HG03159 (cell line): Measurements from ENCODE around the gene CFTR.

Source experiments
- ATAC-seq: cut with Tn5 transposase; IDR thresholded peaks from one replicate; pipeline ENCODE4 v1.9.1; 2021; ENCODE audit warnings: mild to moderate bottlenecking, moderate library complexity; ENCODE audit not compliant: unreplicated experiment

CFTR gene

DNA sequence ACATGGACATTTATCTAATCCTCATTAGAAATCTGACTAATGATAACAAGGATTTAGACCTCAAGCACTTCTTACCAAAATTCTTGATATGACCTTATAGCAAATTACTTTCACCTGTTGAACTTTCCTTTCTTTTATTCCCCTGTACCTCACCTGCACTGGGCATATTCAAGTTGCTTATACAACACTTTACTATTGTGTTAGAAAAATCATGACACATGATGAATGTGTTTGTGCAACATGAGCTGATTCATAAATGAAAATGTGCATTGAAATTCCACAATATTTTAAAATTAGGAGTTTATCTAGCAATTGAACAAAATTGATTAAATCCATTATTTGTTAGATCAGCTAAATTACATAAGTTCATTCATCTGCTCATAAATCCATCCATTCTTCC lies 160.6 kb downstream of the CFTR start:
- ATAC-seq, result no peak

DNA sequence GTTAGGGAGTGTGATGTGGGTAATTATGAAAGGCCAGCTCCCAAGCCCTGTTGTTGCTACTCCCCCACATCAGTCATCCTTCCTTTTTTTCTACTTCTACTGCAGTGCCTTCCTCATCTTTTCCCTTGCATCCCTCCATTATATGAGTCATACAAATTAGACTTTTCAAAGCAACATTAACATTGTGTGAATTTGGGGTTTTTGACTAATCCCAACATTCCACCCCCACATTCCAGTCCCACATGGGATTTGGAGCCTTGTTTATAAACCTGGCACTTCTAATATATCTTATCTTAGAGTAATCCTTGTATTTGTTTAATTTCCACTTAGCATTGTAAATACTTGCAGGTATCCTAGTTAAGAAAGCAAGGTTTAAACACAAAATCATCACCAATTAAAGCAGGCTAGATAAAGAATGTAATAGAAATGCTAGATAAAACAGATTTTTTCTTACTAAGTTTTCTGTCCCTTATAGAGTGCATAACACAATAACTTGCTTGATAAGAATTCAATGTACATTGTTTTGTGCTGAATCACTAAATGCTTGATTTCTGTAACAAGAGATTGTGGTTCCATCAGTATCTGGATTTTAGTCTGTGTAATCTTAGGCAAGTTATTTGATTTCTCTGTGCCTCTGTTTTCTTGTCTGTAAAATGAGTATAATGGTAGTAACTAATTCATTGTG lies 165.8 kb downstream of the CFTR start:
- no peak for ATAC-seq

DNA sequence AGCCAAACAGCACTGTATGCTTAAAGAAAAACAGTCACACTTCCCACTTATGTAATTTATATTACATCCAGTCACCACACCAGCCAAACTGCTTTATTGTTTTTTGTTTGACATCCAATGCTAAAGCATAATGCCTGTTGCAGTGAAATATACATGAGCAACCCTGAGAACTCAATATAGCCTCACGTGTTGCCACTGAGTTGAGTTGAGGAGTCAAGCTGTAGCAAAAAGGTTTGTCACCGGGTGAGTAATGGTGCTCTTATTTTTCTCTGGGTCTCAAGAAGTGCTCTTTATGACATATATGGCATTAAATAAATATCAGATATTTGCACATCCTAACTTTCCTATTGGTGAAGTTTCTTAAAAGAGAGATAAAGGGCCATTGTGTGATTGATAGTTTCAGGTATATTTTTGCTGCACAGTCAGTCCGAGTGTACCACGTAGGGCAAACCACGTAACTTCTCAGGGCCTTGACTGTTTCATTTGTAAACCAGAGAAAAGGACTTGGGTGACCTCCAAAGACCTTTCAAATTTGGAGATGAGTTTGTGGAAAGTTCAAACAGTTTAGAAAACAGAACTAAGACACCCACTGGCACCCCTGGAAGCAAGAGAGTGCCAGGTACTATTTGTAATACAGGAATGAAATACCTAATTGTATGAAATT lies 168.5 kb downstream of the CFTR start:
- no peak for ATAC-seq

DNA sequence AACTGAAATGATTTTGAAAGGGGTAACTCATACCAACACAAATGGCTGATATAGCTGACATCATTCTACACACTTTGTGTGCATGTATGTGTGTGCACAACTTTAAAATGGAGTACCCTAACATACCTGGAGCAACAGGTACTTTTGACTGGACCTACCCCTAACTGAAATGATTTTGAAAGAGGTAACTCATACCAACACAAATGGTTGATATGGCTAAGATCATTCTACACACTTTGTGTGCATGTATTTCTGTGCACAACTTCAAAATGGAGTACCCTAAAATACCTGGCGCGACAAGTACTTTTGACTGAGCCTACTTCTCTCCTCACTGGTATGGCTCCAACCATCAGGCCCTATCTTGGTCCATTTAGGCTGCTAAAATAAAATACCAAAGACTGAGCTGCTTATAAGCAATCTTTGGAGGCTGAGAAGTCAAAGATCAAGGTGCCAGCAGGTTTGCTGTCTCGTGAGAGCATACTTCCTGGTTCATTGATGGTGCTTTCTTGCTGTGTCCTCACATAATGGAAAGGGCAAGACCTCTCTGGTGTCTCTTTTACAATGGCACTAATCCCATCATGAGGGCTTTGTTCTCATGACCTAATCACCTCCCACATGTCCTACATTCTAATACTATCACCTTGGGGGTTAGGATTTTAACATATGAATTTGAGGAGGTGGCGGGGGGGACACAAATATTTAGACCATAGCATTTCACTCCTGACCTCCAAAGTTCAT lies 173.3 kb downstream of the CFTR start:
- ATAC-seq, result no peak

DNA sequence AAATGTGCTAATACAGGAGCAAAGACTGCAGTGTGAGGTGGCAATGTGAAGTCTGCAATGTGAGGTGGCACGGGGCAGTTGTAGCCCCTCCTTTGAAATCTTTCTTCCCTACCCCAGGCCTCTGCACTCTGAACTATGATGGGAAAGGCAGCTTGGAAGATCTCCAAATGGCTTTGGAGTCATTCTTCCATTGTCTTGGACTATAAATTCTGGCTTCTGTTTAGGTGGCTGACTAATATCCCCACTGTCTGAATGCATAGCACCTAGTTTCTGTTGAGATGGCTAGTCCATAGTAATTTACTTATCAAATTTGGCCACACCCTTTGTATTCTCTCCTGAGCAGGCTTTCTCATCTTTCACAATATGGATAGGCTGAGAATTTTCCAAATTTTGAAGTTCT lies 175.0 kb downstream of the CFTR start:
- ATAC-seq, result no peak

DNA sequence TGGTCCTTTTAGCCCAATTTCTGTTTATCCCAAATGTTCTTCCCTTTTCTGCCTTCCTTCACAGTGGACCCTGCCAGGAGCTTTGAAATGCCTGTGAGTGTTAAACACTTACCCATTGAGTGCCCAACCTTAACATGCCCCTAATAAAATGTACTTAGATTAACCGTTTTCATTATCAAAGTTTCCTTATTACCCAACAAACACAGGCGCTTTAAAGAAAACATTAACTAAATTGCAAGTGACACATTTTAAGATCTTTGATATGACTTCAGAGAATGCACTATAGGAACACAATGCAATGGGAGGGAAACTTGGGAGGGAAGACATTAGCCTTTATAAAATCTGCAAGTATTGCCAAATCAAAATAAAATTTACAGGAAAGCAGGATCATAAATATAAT lies 177.0 kb downstream of the CFTR start:
- no peak for ATAC-seq

DNA sequence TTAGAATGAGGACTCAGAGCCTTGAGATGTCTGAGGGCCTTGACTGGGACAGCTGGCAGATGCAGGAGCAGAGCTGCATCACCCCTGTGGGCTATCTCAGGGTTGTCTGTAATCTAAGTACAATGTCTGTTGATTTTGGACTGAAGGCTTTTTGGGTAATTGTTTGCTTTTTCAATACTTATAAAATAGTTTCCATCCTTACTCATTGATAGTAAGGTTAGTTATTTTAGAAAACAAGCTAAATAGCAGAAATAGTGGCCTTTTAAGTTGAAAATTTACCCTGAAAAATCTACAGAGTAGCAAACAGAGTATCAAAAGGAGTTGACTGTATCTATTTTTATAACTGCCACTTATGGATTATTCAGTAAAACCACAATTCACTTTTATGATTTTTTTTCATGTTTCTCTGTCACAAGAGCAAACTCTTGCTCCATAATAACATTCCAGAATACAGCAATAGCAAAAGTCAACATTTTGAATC lies 179.7 kb downstream of the CFTR start:
- no peak for ATAC-seq

DNA sequence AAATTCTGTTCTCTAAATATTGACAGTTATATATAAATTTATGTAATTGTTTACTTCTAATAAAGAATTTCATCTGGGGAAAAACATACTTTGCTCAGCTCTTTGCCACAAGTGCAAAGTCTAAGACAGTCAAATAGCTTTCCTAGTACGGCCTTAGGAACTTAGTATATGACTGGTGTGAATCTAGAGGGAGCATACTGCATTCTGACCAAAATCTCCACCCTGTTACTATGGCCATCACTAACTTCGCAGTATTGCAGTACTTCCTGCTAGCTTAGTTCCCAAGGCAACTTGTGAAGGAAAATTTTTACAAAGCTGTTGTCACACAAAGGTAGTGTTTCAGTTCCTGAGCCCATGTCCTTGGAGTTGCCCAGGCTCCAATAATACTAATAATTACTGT lies 181.5 kb downstream of the CFTR start:
- no peak for ATAC-seq

DNA sequence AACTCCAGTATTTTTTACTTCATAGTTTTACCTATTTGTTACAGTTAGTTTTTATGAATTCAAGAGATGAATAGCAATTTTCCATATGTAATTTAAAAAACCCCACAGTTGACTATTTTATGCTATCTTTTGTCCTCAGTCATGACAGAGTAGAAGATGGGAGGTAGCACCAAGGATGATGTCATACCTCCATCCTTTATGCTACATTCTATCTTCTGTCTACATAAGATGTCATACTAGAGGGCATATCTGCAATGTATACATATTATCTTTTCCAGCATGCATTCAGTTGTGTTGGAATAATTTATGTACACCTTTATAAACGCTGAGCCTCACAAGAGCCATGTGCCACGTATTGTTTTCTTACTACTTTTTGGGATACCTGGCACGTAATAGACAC lies 184.2 kb downstream of the CFTR start:
- ATAC-seq, result no peak

DNA sequence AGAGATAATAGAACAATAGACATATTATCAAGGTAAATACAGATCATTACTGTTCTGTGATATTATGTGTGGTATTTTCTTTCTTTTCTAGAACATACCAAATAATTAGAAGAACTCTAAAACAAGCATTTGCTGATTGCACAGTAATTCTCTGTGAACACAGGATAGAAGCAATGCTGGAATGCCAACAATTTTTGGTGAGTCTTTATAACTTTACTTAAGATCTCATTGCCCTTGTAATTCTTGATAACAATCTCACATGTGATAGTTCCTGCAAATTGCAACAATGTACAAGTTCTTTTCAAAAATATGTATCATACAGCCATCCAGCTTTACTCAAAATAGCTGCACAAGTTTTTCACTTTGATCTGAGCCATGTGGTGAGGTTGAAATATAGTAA lies 185.5 kb downstream of the CFTR start:
- no peak for ATAC-seq

DNA sequence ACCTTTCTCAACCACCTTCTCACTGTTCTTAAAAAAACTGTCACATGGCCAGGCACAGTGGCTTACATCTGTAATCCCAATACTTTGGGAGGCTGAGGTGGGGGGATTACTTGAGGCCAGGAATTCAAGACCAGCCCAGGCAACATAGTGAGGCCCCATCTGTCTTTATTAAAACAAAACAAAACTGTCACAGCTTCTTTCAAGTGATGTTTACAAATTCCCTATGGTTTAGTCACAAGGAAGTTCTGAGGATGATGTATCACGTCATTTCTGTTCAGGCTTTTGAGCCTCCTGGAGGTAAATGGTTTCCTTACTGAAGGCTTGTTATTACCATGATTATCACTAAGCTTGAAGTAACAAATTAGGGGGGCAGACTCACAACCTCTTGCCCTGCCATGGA lies 186.2 kb downstream of the CFTR start:
- no peak for ATAC-seq

DNA sequence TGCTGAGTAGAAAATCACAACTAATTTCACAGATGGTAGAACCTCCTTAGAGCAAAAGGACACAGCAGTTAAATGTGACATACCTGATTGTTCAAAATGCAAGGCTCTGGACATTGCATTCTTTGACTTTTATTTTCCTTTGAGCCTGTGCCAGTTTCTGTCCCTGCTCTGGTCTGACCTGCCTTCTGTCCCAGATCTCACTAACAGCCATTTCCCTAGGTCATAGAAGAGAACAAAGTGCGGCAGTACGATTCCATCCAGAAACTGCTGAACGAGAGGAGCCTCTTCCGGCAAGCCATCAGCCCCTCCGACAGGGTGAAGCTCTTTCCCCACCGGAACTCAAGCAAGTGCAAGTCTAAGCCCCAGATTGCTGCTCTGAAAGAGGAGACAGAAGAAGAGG lies 186.9 kb downstream of the CFTR start:
- ATAC-seq, result no peak

DNA sequence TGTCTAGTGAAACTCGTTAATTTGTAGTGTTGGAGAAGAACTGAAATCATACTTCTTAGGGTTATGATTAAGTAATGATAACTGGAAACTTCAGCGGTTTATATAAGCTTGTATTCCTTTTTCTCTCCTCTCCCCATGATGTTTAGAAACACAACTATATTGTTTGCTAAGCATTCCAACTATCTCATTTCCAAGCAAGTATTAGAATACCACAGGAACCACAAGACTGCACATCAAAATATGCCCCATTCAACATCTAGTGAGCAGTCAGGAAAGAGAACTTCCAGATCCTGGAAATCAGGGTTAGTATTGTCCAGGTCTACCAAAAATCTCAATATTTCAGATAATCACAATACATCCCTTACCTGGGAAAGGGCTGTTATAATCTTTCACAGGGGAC lies 187.6 kb downstream of the CFTR start:
- no peak for ATAC-seq

DNA sequence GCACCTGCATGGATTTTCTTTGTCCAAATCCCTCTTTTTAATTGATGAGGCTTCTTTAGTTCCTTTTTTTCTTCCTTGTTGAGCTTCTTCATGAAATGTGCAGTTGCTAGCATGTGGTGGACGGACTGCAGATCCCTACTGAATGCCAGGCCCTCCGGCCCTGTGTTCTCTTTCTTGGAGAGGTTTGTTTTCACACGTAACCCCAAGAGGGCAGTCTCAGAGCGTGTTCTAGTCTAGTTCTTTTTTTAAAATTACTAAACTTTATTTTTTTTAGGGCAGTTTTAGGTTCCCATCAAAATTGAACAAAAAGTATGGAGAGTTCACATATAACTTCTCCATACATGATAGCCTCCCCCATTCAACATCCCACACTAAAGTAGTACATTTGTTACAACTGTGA lies 190.0 kb downstream of the CFTR start:
- no peak for ATAC-seq

DNA sequence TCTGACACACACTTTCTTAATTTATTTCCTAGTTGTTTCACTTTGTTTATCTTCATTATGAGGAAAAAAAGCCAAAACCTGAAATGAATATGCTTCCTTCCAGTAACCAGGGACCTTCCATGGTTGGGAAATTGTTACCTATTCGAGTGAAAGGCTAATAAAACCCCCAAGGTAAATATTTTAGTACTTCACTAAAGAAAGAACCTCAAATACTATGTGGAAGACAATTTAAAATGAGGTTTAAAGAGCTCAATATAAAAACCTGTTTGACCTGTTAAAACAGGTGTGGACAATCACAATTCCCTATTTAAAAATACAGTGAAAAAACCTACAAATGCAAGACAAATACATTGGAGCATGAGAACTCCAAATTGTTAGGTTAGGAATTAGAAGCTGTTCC lies 192.6 kb downstream of the CFTR start:
- ATAC-seq, result no peak

DNA sequence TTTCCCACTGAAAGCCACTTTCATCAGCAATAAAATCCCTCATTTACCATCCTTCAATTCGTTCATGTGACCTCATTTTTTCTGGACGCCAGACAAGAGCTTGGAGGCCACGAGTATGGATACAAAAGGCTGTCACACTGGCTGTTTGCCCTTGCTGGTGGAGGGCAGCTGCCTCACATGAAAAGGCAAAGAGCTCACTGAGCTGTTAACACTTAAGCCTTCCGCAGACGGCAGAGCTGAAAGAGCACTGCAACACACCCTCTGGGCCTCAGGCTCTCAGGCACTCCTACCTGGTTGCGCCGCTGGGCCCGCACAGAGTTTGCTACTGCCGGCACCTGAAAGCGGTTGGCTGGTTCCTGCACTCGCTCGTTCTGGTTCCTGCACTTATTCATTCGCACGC lies 193.5 kb downstream of the CFTR start:
- ATAC-seq, result no peak

DNA sequence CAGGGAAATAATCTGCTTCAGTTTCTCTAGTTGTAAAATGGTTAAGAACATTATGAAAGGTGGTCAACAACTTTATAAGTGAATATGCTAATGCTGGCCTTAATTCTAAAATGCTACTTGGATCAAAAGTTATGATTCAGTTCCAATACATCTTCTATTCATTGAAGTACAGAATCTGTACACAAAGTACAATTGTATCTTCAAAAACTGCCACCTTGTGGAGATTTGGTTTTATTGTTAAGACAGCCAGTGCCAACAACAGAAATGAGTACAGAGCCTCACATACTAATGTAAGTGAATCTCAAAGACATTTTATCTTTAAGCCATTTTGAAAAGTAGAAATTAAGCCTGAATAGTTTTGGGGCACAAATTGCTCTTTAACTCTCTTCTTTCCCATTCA lies 194.0 kb downstream of the CFTR start:
- peak; percentile 62 for ATAC-seq

DNA sequence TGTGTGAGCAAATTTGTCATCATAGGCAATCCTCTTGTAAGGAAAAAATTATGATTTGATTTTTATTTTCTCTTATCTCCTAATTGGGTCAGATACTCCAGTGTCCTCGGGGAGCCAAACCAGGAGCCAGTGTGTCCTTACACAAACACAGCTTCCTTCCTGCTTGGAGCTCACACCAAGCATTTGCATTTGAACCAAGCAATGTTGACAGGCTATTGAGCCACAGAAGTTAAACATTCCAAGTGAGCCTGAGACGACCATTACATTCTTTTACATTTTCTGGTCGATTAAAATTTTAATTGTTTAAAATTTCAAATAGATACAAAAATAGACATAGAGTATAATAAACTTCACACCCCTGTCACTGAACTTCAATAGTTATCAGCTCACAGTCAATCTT lies 194.8 kb downstream of the CFTR start:
- ATAC-seq, result no peak

DNA sequence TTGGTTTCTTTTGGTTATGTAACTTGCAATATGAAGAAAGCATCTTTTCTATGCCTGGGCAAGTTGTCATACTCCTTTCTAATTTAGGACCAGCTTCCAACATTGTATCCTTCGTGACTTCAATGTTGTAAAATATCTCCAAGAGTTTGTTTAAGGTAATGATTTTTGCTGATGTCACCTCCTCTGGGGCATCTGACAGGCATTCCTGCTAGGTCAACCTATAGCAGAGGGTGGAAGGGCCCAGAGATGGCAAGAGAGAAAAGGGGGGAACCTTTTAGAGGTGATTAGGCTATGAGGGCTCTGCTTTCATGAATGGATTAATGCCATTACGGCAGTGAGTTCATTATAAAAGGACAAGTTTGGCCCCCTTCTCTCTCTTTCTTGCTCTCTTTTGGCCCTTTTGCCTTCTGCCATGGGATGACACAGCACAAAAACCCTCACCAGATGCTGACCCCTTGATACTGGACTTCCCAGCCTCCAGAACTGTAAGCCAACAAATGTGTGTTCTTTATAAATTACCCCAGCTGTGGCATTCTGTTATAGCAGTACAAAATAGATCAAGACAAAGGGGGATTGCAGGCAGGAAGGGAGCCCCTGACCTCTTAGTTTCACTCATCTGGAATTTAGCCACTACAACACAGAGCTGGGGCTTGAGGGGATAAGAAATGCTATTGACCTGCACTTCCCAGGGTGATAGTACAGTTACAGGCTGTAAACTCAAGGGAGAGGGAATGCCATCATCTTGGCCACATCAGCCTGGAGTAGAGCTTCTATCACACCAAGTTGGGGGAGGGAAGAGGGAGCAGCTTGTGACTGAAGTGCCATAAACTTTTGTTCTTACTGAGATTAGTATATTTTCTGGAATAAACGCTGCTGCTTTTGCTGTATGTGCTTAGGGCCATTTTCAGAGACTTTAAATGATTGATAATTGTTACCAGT lies 195.9 kb downstream of the CFTR start:
- ATAC-seq, result no peak

DNA sequence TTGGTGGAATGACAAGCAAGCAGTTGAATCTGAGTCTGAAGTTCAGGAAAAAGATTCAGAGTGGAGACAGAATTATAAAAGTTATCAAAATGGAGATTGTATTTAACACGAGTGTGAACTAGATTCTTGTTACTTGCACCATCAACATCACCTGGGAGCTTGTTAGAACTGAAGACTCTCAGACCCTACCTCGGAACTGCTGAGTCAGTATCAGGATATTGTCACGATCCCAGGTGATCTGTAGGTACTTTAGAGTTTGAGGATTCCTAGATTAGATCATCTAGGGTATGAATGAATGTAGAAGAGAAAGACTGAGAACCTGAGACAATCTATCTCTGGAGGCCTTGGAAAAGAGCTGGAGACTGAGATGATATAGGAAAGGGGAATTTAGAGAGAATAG lies 199.3 kb downstream of the CFTR start:
- ATAC-seq, result no peak
